GM12878 (cell line): ENCODE measurements around the gene RNF181. TPM values are rescaled to one million over a fixed set of nuclear protein-coding genes. Genes with fewer than 3 reads are reported as not detected.

ENCODE experiments used
- ATAC-seq: fragments of 200-7000 bp; cut with Tn5 transposase; 3 replicates; pipeline ENCODE4 v1.9.1; 2020; ENCODE audit warnings: mild to moderate bottlenecking, moderate library complexity
- BruUV-seq: library from RNA; stranded (reverse); fragments of 400-500 nt; replicated peaks from 2 replicates; lab custom pipeline; 2021; lab: Mats Ljungman, UMichigan
- CTCF ChIA-PET: fragments of 300-600 bp; sonication (Branson Sonifier 250); formaldehyde crosslinking; extraction: SDS; loops from one replicate; lab custom pipeline; 2021; ENCODE audit warnings: inconsistent platforms; lab: Yijun Ruan, JAX
- POLR2A ChIA-PET: fragments of 350-600 bp; formaldehyde crosslinking; extraction: SDS; loops from one replicate; lab custom pipeline; 2021; ENCODE audit warnings: inconsistent platforms; lab: Charles Lee
- RAD21 ChIA-PET: fragments of 300-600 bp; sonication (Branson Sonifier 250); formaldehyde crosslinking; loops from one replicate; lab custom pipeline; 2023; ENCODE audit warnings: antibody characterized with exemption; ENCODE audit not compliant: unreplicated experiment; lab: Charles Lee
- SMC1A ChIA-PET: fragments of 300-600 bp; sonication (Branson Sonifier 250); formaldehyde crosslinking; loops from one replicate; lab custom pipeline; 2023; ENCODE audit not compliant: unreplicated experiment, uncharacterized antibody; lab: Charles Lee
- DNase-seq: peaks from one replicate; pipeline ENCODE4 v3.0.0-alpha.2; 2011; ENCODE audit warnings: low read depth, low spot score
- FAIRE-seq: peaks from 3 replicates; lab custom pipeline; 2011; peaks lifted over from hg19 to GRCh38; lab: Jason Lieb, UNC
- H2AFZ ChIP-seq: 2 replicates; pipeline ENCODE4 v1.6.0; 2011; ENCODE audit warnings: low read depth, low read length, control low read depth; ENCODE audit not compliant: control insufficient read depth
- H3K27ac ChIP-seq: 2 replicates; pipeline ENCODE4 v1.5.1; 2011; ENCODE audit warnings: control low read depth; ENCODE audit not compliant: control insufficient read depth, insufficient read depth
- H3K27me3 ChIP-seq, 2 experiments: replicated peaks in 1 of 2; 2 replicates each; pipeline versions ENCODE4 v1.6.0 to v1.6.1; 2011; ENCODE audit warnings: low read length in 1 of 2; ENCODE audit not compliant: control insufficient read depth in 2 of 2, insufficient read depth in 2 of 2
- H3K36me3 ChIP-seq, 2 experiments: 2 replicates each; pipeline ENCODE4 v1.5.1; 2011; ENCODE audit warnings: low read length in 1 of 2; ENCODE audit not compliant: control insufficient read depth in 2 of 2, insufficient read depth in 2 of 2
- H3K4me1 ChIP-seq: 2 replicates; pipeline ENCODE4 v1.6.1; 2011; ENCODE audit warnings: mild to moderate bottlenecking, low read length, moderate library complexity, mixed read lengths; ENCODE audit not compliant: control insufficient read depth, insufficient read depth
- H3K4me2 ChIP-seq: 2 replicates; pipeline ENCODE4 v1.6.0; 2011; ENCODE audit warnings: control low read depth; ENCODE audit not compliant: control insufficient read depth, insufficient read depth
- H3K4me3 ChIP-seq: fragments of 200-600 bp; sonication (generic); 2 replicates; pipeline ENCODE4 v1.5.1; 2016
- H3K79me2 ChIP-seq: 2 replicates; pipeline ENCODE4 v1.6.0; 2011; ENCODE audit warnings: low read length; ENCODE audit not compliant: control insufficient read depth, insufficient read depth
- H3K9ac ChIP-seq: 2 replicates; pipeline ENCODE4 v1.8.0; 2011; ENCODE audit warnings: low read length, control low read depth, mixed read lengths; ENCODE audit not compliant: control insufficient read depth, insufficient read depth
- H3K9me3 ChIP-seq: replicated peaks from 3 replicates; pipeline ENCODE4 v1.5.1; 2011; ENCODE audit warnings: mild to moderate bottlenecking, low read length; ENCODE audit not compliant: control insufficient read depth, insufficient read depth
- H4K20me1 ChIP-seq: 2 replicates; pipeline ENCODE4 v1.6.0; 2011; ENCODE audit not compliant: control insufficient read depth, insufficient read depth
- BCLAF1 ChIP-seq: fragments of 450-650 bp; IDR thresholded peaks from 2 replicates; pipeline ENCODE4 v1.6.1; 2017; ENCODE audit warnings: antibody characterized with exemption, mild to moderate bottlenecking, moderate library complexity
- FOXM1 ChIP-seq: IDR thresholded peaks from 2 replicates; pipeline ENCODE4 v1.6.1; 2012; ENCODE audit warnings: low read depth, mild to moderate bottlenecking, inconsistent platforms, low read length, moderate library complexity
- ZNF384 ChIP-seq: IDR thresholded peaks from 2 replicates; pipeline ENCODE4 v1.6.1; 2012; ENCODE audit warnings: low read depth, mild to moderate bottlenecking, low read length, improper control_type of control experiment, borderline replicate concordance
- ZZZ3 ChIP-seq: IDR thresholded peaks from 2 replicates; pipeline ENCODE4 v1.6.1; 2011; ENCODE audit warnings: low read depth; ENCODE audit not compliant: control insufficient read depth, insufficient read length
- WGBS: methylation state at CpG from one replicate; pipeline ENCODE4 v1.1.6; 2016; ENCODE audit warnings: low lambda C conversion rate; ENCODE audit not compliant: insufficient replicate concordance, insufficient coverage; ENCODE audit errors: missing lambda C conversion rate; 5-methylcytosine and 5-hydroxymethylcytosine counted together
- in situ Hi-C: fragments of 300-500 bp; cut with MboI; formaldehyde crosslinking; loops from 9 replicates; pipeline ENCODE4 v1.14.3; 2018; ENCODE audit warnings: mixed read lengths
- intact Hi-C: fragments of 100-400 bp; cut with micrococcal nuclease; formaldehyde crosslinking; loops from one replicate; pipeline ENCODE4 v1.14.2; 2022; ENCODE audit not compliant: unreplicated experiment
- polyA plus RNA-seq, 11 experiments: library from polyadenylated mRNA; depleted of rRNA in 4 of 11; unstranded in 6 of 11; stranded (reverse) in 5 of 11; fragments of >200 nt; fragmentation: Nextera tagmentation in 4 of 11; fragmentation: Illumina TruSeq in 1 of 11; extraction: Ambion mirVana in 4 of 11; extraction: Trizol in 1 of 11; gene quantifications; 1 replicate in 1 of 11; 2 replicates in 10 of 11; pipeline versions ENCODE4 v1.2.1 to v1.2.3, GENCODE V29; 2011 to 2016; ENCODE audit warnings: inconsistent platforms in 2 of 11, missing spikeins in 2 of 11, low read depth in 1 of 11
- total RNA-seq, 4 experiments: library from RNA; depleted of rRNA in 3 of 4; stranded (reverse); fragments of >200 nt in 3 of 4; fragmentation: Illumina TruSeq in 1 of 4; extraction: Trizol in 1 of 4; gene quantifications; 2 replicates each; pipeline versions ENCODE4 v1.2.1 to v1.2.3, GENCODE V29; 2013 to 2021
- TF ChIP-seq, protein P1 (sequence below): fragments of 450-650 bp; formaldehyde crosslinking; IDR thresholded peaks from 2 replicates; pipeline ENCODE4 v1.5.0; 2022; ENCODE audit warnings: mild to moderate bottlenecking, missing genetic modification characterization

RNF181 gene
- total and polyA plus RNA-seq, 10 of the 15 experiments (the other 5 are each of a cell fraction or from before 2014, with no cell fraction given) = 101 to 409 (median 213) TPM

DNA sequence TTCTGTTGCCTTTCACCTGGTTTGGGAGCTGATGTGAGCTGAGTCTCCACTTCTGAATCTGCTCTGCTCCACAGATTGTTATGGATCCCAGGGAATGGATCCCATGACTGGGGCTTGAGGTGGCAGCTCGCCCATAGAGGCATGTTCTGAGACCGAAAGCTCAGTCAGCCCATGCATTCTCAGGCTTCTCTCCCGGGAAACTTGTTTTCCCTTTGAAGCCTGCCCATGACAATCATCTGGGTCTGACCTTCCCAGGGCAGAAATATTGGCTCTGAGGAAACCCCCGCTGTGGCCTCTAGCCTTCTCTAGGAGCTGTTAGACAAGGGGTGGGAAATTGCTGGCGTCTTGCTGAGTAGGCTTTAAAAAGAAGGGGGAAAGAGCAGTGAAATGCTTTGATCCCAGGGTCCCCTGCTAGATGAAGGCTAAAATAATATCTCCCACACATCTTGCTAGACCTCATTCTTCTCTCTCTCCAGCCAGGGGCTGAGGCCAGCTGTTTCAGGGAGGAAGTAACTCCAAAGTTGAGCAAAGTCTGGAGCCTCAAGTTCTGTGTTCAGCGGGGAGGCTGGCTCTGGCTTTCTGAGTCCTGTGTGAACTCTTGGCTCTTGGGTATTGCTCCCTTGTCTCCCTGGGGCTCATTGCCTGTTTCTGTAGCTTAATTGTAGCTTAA is 16.1 kb upstream of the RNF181 start (continued):
- TF ChIP-seq FOXM1 (no peak), ZNF384 (no peak)
- TF ChIP-seq, all 136 proteins: peak for 4

DNA sequence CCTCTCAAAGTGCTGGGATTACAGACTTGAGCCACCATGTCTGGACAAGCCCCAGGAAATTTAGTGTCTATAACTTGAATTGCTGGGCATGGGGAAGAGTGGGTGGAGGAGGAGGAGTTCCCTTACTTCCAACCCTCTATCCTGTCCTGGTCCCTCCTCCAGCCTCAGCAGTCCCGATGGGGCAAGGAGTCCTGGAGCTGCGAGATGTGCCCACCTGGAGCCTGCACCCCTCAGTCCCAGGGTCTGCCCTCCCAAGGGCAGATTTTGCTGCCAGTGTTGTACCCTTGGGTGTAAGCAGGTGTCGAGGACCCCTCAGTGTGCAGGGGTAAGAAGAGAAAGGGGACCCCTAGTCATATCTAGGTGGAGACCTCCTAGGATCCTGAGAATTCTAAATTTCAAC is 15.3 kb upstream of the RNF181 start:
- in situ Hi-C loops = no loop called here
- Histone ChIP-seq H3K36me3 (peaks cover 0 to 6% of the 10 kb centered on the region in 2 experiments; a peak in 2 of 4 replicates), H3K4me1 (peaks cover 27% of the 10 kb centered on the region), H3K79me2 (peaks cover 26% of the 10 kb centered on the region), H3K9me3 (no peaks in the 10 kb centered on the region), H3K27me3 (no peaks in the 10 kb centered on the region), H3K4me3 (peak overlapping the region; percentile 77; the same call in 1 of the 2 replicates)
- POLR2A ChIA-PET = interaction anchor here (0.7 to 4.6 kb wide), 4 partner anchors 15 to 41 kb away, joined by 3 to 57 read pairs (median 8); partner anchors contain the start of genes GGCX, MAT2A, RNF181 and USP39
- DNase-seq = no peak
- intact Hi-C loops = no loop called here
- BruUV-seq = no TSS peak
- 96% methylated on average over 3 of the region's 3 CpGs for WGBS
- RAD21 ChIA-PET = interaction anchor here (1.1 to 1.2 kb wide), 2 partner anchors 28 to 226 kb away, joined by 3 read pairs; partner anchors contain the start of genes ELMOD3 and RETSAT
- TF ChIP-seq ZZZ3 = no peak
- TF ChIP-seq, protein P1, sequence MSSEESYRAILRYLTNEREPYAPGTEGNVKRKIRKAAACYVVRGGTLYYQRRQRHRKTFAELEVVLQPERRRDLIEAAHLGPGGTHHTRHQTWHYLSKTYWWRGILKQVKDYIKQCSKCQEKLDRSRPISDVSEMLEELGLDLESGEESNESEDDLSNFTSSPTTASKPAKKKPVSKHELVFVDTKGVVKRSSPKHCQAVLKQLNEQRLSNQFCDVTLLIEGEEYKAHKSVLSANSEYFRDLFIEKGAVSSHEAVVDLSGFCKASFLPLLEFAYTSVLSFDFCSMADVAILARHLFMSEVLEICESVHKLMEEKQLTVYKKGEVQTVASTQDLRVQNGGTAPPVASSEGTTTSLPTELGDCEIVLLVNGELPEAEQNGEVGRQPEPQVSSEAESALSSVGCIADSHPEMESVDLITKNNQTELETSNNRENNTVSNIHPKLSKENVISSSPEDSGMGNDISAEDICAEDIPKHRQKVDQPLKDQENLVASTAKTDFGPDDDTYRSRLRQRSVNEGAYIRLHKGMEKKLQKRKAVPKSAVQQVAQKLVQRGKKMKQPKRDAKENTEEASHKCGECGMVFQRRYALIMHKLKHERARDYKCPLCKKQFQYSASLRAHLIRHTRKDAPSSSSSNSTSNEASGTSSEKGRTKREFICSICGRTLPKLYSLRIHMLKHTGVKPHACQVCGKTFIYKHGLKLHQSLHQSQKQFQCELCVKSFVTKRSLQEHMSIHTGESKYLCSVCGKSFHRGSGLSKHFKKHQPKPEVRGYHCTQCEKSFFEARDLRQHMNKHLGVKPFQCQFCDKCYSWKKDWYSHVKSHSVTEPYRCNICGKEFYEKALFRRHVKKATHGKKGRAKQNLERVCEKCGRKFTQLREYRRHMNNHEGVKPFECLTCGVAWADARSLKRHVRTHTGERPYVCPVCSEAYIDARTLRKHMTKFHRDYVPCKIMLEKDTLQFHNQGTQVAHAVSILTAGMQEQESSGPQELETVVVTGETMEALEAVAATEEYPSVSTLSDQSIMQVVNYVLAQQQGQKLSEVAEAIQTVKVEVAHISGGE (CRISPR knock-in tag) = no peak
- no peak for TF ChIP-seq BCLAF1
- TF ChIP-seq, all 136 proteins: peak for 0
- peak overlapping the region; percentile 85; the same call in 1 of the 2 replicates for H3K4me2 ChIP-seq
- no peak overlapping the region for H2AFZ ChIP-seq
- no peaks in the 10 kb centered on the region for H4K20me1 ChIP-seq
- peak overlapping the region; percentile 7; the same call in 1 of the 2 replicates for H3K9ac ChIP-seq
- SMC1A ChIA-PET = interaction anchor here (1.1 to 4.4 kb wide), 3 partner anchors 12 to 40 kb away, joined by 4 to 20 read pairs (median 8); partner anchors contain the start of gene RNF181
- peak overlapping the region; percentile 77 for H3K27ac ChIP-seq
- ATAC-seq = no peak
- CTCF ChIA-PET = interaction anchor here (1.1 kb wide), 1 partner anchor 16 kb away, joined by 4 read pairs; the partner anchor contains the start of gene RNF181
- no peak for FAIRE-seq
